ENCODE results near the gene NAA80.

- TF ChIP-seq, protein P1, sequence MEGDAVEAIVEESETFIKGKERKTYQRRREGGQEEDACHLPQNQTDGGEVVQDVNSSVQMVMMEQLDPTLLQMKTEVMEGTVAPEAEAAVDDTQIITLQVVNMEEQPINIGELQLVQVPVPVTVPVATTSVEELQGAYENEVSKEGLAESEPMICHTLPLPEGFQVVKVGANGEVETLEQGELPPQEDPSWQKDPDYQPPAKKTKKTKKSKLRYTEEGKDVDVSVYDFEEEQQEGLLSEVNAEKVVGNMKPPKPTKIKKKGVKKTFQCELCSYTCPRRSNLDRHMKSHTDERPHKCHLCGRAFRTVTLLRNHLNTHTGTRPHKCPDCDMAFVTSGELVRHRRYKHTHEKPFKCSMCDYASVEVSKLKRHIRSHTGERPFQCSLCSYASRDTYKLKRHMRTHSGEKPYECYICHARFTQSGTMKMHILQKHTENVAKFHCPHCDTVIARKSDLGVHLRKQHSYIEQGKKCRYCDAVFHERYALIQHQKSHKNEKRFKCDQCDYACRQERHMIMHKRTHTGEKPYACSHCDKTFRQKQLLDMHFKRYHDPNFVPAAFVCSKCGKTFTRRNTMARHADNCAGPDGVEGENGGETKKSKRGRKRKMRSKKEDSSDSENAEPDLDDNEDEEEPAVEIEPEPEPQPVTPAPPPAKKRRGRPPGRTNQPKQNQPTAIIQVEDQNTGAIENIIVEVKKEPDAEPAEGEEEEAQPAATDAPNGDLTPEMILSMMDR (IDR thresholded peaks at IDR 0.05): no peak
- TF ChIP-seq YY1 (IDR thresholded peaks at IDR 0.05; ENCODE audit: low read depth): no peak
- TF ChIP-seq GATA2 (CRISPR knock-in tag; IDR thresholded peaks at IDR 0.05): no peak
- TF ChIP-seq NFIC (IDR thresholded peaks at IDR 0.05; ENCODE audit: borderline replicate concordance): no peak
- no peak for TF ChIP-seq EP300 (IDR thresholded peaks at IDR 0.05; ENCODE audit: borderline replicate concordance in 1 of 2, low read depth in 1 of 2, low read length in 1 of 2)
- TF ChIP-seq SIN3A (IDR thresholded peaks at IDR 0.05; ENCODE audit: borderline replicate concordance, low read depth, low read length): no peak
- TF ChIP-seq MXI1 (IDR thresholded peaks at IDR 0.05; ENCODE audit: low read depth, low read length): no peak
- TF ChIP-seq, protein P2, sequence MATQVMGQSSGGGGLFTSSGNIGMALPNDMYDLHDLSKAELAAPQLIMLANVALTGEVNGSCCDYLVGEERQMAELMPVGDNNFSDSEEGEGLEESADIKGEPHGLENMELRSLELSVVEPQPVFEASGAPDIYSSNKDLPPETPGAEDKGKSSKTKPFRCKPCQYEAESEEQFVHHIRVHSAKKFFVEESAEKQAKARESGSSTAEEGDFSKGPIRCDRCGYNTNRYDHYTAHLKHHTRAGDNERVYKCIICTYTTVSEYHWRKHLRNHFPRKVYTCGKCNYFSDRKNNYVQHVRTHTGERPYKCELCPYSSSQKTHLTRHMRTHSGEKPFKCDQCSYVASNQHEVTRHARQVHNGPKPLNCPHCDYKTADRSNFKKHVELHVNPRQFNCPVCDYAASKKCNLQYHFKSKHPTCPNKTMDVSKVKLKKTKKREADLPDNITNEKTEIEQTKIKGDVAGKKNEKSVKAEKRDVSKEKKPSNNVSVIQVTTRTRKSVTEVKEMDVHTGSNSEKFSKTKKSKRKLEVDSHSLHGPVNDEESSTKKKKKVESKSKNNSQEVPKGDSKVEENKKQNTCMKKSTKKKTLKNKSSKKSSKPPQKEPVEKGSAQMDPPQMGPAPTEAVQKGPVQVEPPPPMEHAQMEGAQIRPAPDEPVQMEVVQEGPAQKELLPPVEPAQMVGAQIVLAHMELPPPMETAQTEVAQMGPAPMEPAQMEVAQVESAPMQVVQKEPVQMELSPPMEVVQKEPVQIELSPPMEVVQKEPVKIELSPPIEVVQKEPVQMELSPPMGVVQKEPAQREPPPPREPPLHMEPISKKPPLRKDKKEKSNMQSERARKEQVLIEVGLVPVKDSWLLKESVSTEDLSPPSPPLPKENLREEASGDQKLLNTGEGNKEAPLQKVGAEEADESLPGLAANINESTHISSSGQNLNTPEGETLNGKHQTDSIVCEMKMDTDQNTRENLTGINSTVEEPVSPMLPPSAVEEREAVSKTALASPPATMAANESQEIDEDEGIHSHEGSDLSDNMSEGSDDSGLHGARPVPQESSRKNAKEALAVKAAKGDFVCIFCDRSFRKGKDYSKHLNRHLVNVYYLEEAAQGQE (IDR thresholded peaks at IDR 0.05; ENCODE audit: low read depth, low read length): no peak
- no peak for TF ChIP-seq TCF12 (IDR thresholded peaks at IDR 0.05)
- no peak for TF ChIP-seq MAX (IDR thresholded peaks at IDR 0.05; ENCODE audit: low read depth)
Measured at GRCh38 chr3:50258029-50258680, 41.0 kb downstream of the NAA80 start.

Measured in SK-N-SH (cell line).